K562 (cell line): ENCODE results near the gene PLCL1.

Source experiments
- EGR1 ChIP-seq: fragments of 450-650 bp; conservative IDR thresholded peaks from 2 replicates; pipeline ENCODE4 v1.6.1; 2017; ENCODE audit warnings: mild to moderate bottlenecking
- HDGF ChIP-seq: fragments of 450-650 bp; IDR thresholded peaks from 2 replicates; pipeline ENCODE4 v1.6.1; 2016
- HIVEP1 ChIP-seq: fragments of 250-450 bp; sonication (Bioruptor Pico); IDR thresholded peaks from 2 replicates; pipeline ENCODE4 v1.4.0; 2020; ENCODE audit warnings: mild to moderate bottlenecking
- NFYB ChIP-seq: IDR thresholded peaks from 2 replicates; pipeline ENCODE4 v1.6.1; 2011; ENCODE audit warnings: mild to moderate bottlenecking, moderate library complexity; ENCODE audit not compliant: insufficient read length; ENCODE audit errors: extremely low read depth
- SRSF1 ChIP-seq: fragments of 200-400 bp; formaldehyde crosslinking; IDR thresholded peaks from 2 replicates; pipeline ENCODE4 v1.6.1; 2017; ENCODE audit warnings: mild to moderate bottlenecking, low read depth, low read length, moderate library complexity
- TCF7L2 ChIP-seq: fragments of 150-350 bp; IDR thresholded peaks from 2 replicates; pipeline ENCODE4 v1.6.1; 2016; ENCODE audit warnings: low read depth, mild to moderate bottlenecking, low read length, moderate library complexity
- ZFX ChIP-seq: sonication (generic); formaldehyde crosslinking; IDR thresholded peaks from 2 replicates; pipeline ENCODE4 v1.8.0; 2022; ENCODE audit warnings: mild to moderate bottlenecking, missing genetic modification reagents, moderate library complexity
- ZNF143 ChIP-seq: sonication (generic); formaldehyde crosslinking; IDR thresholded peaks from 2 replicates; pipeline ENCODE4 v1.9.0; 2022; ENCODE audit warnings: mild to moderate bottlenecking, missing genetic modification reagents
- ZNF561 ChIP-seq: fragments of 450-650 bp; formaldehyde crosslinking; conservative IDR thresholded peaks from 2 replicates; pipeline ENCODE4 v1.4.0; 2020; ENCODE audit warnings: mild to moderate bottlenecking, moderate library complexity
- TF ChIP-seq, protein P1 (sequence below): fragments of 450-650 bp; formaldehyde crosslinking; IDR thresholded peaks from 2 replicates; pipeline ENCODE4 v1.4.0; 2020; ENCODE audit warnings: mild to moderate bottlenecking, moderate library complexity
- TF ChIP-seq, protein P2 (sequence below): sonication (generic); formaldehyde crosslinking; IDR thresholded peaks from 2 replicates; pipeline ENCODE4 v1.9.0; 2022; ENCODE audit warnings: mild to moderate bottlenecking, missing genetic modification reagents
- TF ChIP-seq, protein P3 (sequence below): fragments of 150-350 bp; conservative IDR thresholded peaks from 2 replicates; pipeline ENCODE4 v1.6.1; 2014; ENCODE audit warnings: low read length
- TF ChIP-seq, protein P4 (sequence below), 3 experiments: IDR thresholded peaks in 2 of 3; conservative IDR thresholded peaks in 1 of 3; 2 replicates each; pipeline ENCODE4 v1.5.1; 2011 to 2012; ENCODE audit warnings: low read length in 3 of 3, mild to moderate bottlenecking in 3 of 3, control low read depth in 2 of 3, improper control_type of control experiment in 1 of 3, inconsistent platforms in 1 of 3, low read depth in 1 of 3, mixed read lengths in 1 of 3, moderate library complexity in 1 of 3; ENCODE audit not compliant: insufficient read depth in 2 of 3
- TF ChIP-seq, protein P5 (sequence below), 2 experiments: fragments of 200-800 bp in 1 of 2; sonication (Bioruptor generic) in 1 of 2; sonication (generic) in 1 of 2; formaldehyde crosslinking in 1 of 2; IDR thresholded peaks in 1 of 2; conservative IDR thresholded peaks in 1 of 2; 2 replicates each; pipeline versions ENCODE4 v1.5.0 to v1.6.1; 2016 to 2020; ENCODE audit warnings: missing compliant biosample characterization in 1 of 2, missing genetic modification characterization in 1 of 2, missing genetic modification reagents in 1 of 2

DNA sequence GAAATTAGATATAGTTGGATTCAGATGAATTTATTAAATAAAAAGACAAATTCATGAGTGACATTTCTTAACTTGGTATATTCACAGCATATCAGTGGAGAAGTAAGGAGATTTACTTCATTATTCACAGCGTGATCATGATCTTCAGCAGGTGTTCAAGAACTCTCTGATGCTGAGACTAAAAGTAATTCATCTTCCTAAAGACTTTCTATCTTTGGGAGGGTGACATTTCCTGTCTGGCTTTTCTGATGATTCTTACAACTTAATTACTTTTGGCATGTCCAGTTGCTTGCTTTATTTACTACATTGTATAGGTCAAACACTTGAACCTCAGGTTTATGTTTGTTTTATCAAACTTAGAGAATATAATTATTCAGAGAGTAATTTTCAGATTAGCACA is 224.6 kb downstream of the PLCL1 start:
- TF ChIP-seq TCF7L2: no peak
- TF ChIP-seq, protein P1, sequence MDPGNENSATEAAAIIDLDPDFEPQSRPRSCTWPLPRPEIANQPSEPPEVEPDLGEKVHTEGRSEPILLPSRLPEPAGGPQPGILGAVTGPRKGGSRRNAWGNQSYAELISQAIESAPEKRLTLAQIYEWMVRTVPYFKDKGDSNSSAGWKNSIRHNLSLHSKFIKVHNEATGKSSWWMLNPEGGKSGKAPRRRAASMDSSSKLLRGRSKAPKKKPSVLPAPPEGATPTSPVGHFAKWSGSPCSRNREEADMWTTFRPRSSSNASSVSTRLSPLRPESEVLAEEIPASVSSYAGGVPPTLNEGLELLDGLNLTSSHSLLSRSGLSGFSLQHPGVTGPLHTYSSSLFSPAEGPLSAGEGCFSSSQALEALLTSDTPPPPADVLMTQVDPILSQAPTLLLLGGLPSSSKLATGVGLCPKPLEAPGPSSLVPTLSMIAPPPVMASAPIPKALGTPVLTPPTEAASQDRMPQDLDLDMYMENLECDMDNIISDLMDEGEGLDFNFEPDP (CRISPR knock-in tag): no peak
- no peak for TF ChIP-seq HDGF
- TF ChIP-seq, protein P2, sequence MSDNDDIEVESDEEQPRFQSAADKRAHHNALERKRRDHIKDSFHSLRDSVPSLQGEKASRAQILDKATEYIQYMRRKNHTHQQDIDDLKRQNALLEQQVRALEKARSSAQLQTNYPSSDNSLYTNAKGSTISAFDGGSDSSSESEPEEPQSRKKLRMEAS (CRISPR knock-in tag): no peak
- no peak for TF ChIP-seq HIVEP1
- TF ChIP-seq, protein P3, sequence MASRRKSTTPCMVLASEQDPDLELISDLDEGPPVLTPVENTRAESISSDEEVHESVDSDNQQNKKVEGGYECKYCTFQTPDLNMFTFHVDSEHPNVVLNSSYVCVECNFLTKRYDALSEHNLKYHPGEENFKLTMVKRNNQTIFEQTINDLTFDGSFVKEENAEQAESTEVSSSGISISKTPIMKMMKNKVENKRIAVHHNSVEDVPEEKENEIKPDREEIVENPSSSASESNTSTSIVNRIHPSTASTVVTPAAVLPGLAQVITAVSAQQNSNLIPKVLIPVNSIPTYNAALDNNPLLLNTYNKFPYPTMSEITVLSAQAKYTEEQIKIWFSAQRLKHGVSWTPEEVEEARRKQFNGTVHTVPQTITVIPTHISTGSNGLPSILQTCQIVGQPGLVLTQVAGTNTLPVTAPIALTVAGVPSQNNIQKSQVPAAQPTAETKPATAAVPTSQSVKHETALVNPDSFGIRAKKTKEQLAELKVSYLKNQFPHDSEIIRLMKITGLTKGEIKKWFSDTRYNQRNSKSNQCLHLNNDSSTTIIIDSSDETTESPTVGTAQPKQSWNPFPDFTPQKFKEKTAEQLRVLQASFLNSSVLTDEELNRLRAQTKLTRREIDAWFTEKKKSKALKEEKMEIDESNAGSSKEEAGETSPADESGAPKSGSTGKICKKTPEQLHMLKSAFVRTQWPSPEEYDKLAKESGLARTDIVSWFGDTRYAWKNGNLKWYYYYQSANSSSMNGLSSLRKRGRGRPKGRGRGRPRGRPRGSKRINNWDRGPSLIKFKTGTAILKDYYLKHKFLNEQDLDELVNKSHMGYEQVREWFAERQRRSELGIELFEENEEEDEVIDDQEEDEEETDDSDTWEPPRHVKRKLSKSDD: no peak
- TF ChIP-seq ZFX: no peak
- TF ChIP-seq, protein P4, sequence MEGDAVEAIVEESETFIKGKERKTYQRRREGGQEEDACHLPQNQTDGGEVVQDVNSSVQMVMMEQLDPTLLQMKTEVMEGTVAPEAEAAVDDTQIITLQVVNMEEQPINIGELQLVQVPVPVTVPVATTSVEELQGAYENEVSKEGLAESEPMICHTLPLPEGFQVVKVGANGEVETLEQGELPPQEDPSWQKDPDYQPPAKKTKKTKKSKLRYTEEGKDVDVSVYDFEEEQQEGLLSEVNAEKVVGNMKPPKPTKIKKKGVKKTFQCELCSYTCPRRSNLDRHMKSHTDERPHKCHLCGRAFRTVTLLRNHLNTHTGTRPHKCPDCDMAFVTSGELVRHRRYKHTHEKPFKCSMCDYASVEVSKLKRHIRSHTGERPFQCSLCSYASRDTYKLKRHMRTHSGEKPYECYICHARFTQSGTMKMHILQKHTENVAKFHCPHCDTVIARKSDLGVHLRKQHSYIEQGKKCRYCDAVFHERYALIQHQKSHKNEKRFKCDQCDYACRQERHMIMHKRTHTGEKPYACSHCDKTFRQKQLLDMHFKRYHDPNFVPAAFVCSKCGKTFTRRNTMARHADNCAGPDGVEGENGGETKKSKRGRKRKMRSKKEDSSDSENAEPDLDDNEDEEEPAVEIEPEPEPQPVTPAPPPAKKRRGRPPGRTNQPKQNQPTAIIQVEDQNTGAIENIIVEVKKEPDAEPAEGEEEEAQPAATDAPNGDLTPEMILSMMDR (IDR thresholded peaks at IDR 0.05 in 2 of 3, conservative IDR thresholded peaks at IDR 0.05 in 1 of 3; ENCODE audit: insufficient read depth in 2 of 3, low read depth in 1 of 3, low read length in 3 of 3): no peak
- no peak for TF ChIP-seq ZNF561 (CRISPR knock-in tag)
- no peak for TF ChIP-seq ZNF143 (CRISPR knock-in tag)
- no peak for TF ChIP-seq SRSF1
- no peak for TF ChIP-seq EGR1
- TF ChIP-seq NFYB: no peak
- TF ChIP-seq, protein P5, sequence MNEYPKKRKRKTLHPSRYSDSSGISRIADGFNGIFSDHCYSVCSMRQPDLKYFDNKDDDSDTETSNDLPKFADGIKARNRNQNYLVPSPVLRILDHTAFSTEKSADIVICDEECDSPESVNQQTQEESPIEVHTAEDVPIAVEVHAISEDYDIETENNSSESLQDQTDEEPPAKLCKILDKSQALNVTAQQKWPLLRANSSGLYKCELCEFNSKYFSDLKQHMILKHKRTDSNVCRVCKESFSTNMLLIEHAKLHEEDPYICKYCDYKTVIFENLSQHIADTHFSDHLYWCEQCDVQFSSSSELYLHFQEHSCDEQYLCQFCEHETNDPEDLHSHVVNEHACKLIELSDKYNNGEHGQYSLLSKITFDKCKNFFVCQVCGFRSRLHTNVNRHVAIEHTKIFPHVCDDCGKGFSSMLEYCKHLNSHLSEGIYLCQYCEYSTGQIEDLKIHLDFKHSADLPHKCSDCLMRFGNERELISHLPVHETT (CRISPR knock-in tag; conservative IDR thresholded peaks at IDR 0.05 in 1 of 2, IDR thresholded peaks at IDR 0.05 in 1 of 2): no peak
